ENCODE results near the gene KCNJ3. TPM values are rescaled to one million over a fixed set of nuclear protein-coding genes. Genes with fewer than 3 reads are reported as not detected.

KCNJ3 gene
- total RNA-seq, 1 donor from 2014 or later, result not detected

- DNase-seq (ENCODE audit: low spot score), result no peak
- Mint-ChIP-seq H3K4me1 (ENCODE audit: unreplicated experiment) (peaks cover under 1% of the 10 kb centered on the region), H3K27me3 (ENCODE audit: unreplicated experiment) (no peaks in the 10 kb centered on the region), H3K4me3 (ENCODE audit: unreplicated experiment) (no peak overlapping the region), H3K36me3 (ENCODE audit: low read depth, unreplicated experiment) (no peaks in the 10 kb centered on the region), H3K9me3 (ENCODE audit: unreplicated experiment) (no peaks in the 10 kb centered on the region), H3K27ac (ENCODE audit: unreplicated experiment) (no peak overlapping the region)
- TF ChIP-seq, protein P1, sequence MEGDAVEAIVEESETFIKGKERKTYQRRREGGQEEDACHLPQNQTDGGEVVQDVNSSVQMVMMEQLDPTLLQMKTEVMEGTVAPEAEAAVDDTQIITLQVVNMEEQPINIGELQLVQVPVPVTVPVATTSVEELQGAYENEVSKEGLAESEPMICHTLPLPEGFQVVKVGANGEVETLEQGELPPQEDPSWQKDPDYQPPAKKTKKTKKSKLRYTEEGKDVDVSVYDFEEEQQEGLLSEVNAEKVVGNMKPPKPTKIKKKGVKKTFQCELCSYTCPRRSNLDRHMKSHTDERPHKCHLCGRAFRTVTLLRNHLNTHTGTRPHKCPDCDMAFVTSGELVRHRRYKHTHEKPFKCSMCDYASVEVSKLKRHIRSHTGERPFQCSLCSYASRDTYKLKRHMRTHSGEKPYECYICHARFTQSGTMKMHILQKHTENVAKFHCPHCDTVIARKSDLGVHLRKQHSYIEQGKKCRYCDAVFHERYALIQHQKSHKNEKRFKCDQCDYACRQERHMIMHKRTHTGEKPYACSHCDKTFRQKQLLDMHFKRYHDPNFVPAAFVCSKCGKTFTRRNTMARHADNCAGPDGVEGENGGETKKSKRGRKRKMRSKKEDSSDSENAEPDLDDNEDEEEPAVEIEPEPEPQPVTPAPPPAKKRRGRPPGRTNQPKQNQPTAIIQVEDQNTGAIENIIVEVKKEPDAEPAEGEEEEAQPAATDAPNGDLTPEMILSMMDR (IDR thresholded peaks at IDR 0.05; ENCODE audit: unreplicated experiment), result no peak
Measured at GRCh38 chr2:154898269-154898668, 199.8 kb downstream of the KCNJ3 start.

GRCh38 chr2:154901063-154901462 is 202.6 kb downstream of the KCNJ3 start:
- no peak overlapping the region for H3K4me3 Mint-ChIP-seq (ENCODE audit: unreplicated experiment)
- H3K9me3 Mint-ChIP-seq (ENCODE audit: unreplicated experiment), result no peaks in the 10 kb centered on the region
- H3K36me3 Mint-ChIP-seq (ENCODE audit: low read depth, unreplicated experiment), result no peaks in the 10 kb centered on the region
- no peak overlapping the region for H3K27ac Mint-ChIP-seq (ENCODE audit: unreplicated experiment)
- TF ChIP-seq, protein P1 (IDR thresholded peaks at IDR 0.05; ENCODE audit: unreplicated experiment), result no peak
- DNase-seq (ENCODE audit: low spot score), result no peak
- H3K27me3 Mint-ChIP-seq (ENCODE audit: unreplicated experiment), result no peaks in the 10 kb centered on the region
- peaks cover 2% of the 10 kb centered on the region for H3K4me1 Mint-ChIP-seq (ENCODE audit: unreplicated experiment)
